A549 (cell line): ENCODE results near the gene SMYD5. TPM values are rescaled to one million over a fixed set of nuclear protein-coding genes. Genes with fewer than 3 reads are reported as not detected.

Experiments used
- ATAC-seq, 2 experiments: fragments of 200-7000 bp in 1 of 2; fragments of >200 bp in 1 of 2; cut with Nextera tagmentation in 1 of 2; cut with Tn5 transposase in 1 of 2; 3 replicates each; pipeline versions ENCODE4 v1.8.0 to v1.9.1; 2018 to 2020; ENCODE audit warnings: mild to moderate bottlenecking in 1 of 2, moderate library complexity in 1 of 2
- CTCF ChIA-PET: fragments of 300-600 bp; sonication (Branson Sonifier 250); formaldehyde crosslinking; extraction: SDS; loops from one replicate; lab custom pipeline; 2021; ENCODE audit warnings: antibody characterized with exemption, inconsistent platforms; lab: Yijun Ruan, JAX
- POLR2A ChIA-PET: fragments of 350-600 bp; formaldehyde crosslinking; extraction: SDS; loops from one replicate; lab custom pipeline; 2021; ENCODE audit warnings: antibody characterized with exemption, inconsistent platforms; lab: Yijun Ruan, JAX
- DNase-seq, 2 experiments: peaks; one replicate each; pipeline versions ENCODE4 v3.0.0 to v3.0.0-alpha.2; 2011 to 2016; ENCODE audit warnings: low read depth in 1 of 2, low spot score in 1 of 2
- FAIRE-seq: peaks from 2 replicates; lab custom pipeline; 2011; peaks lifted over from hg19 to GRCh38; lab: Jason Lieb, UNC
- H3K27ac ChIP-seq, 2 experiments: fragments of >200 bp; sonication (Bioruptor Twin); formaldehyde crosslinking; 3 replicates each; pipeline ENCODE4 v1.5.1; 2016 to 2017
- H3K4me1 ChIP-seq: fragments of >200 bp; sonication (Bioruptor Twin); formaldehyde crosslinking; 3 replicates; pipeline ENCODE4 v1.6.1; 2016
- H3K4me2 ChIP-seq: fragments of >200 bp; sonication (Bioruptor Twin); formaldehyde crosslinking; 3 replicates; pipeline ENCODE4 v1.6.1; 2016
- H3K4me3 ChIP-seq: fragments of >200 bp; sonication (Bioruptor Twin); formaldehyde crosslinking; 3 replicates; pipeline ENCODE4 v1.5.1; 2016
- H3K9me3 ChIP-seq: fragments of >200 bp; sonication (Bioruptor Twin); formaldehyde crosslinking; 3 replicates; pipeline ENCODE4 v1.6.1; 2016
- EP300 ChIP-seq, 2 experiments: fragments of >200 bp; sonication (Bioruptor Twin); formaldehyde crosslinking; IDR thresholded peaks; 2 replicates in 1 of 2; 3 replicates in 1 of 2; pipeline ENCODE4 v1.6.1; 2016 to 2017
- ESRRA ChIP-seq: fragments of 150-350 bp; IDR thresholded peaks from 2 replicates; pipeline ENCODE4 v1.6.1; 2014; ENCODE audit warnings: mild to moderate bottlenecking, low read length, borderline replicate concordance
- HOXB13 ChIP-seq: fragments of 250-450 bp; sonication (Bioruptor Pico); IDR thresholded peaks from 2 replicates; pipeline ENCODE4 v1.5.0; 2020; ENCODE audit warnings: low read depth, mild to moderate bottlenecking, moderate library complexity
- MAFK ChIP-seq: fragments of 450-650 bp; IDR thresholded peaks from 2 replicates; pipeline ENCODE4 v1.6.1; 2014; ENCODE audit not compliant: partially characterized antibody
- SMC3 ChIP-seq: fragments of >200 bp; sonication (Bioruptor Twin); formaldehyde crosslinking; IDR thresholded peaks from 3 replicates; pipeline ENCODE4 v1.6.1; 2018; ENCODE audit warnings: inconsistent platforms
- ZC3H11A ChIP-seq: fragments of 450-650 bp; IDR thresholded peaks from 2 replicates; pipeline ENCODE4 v1.6.1; 2014; ENCODE audit warnings: antibody characterized with exemption, mild to moderate bottlenecking
- ZFP36 ChIP-seq: fragments of 450-650 bp; IDR thresholded peaks from 2 replicates; pipeline ENCODE4 v1.6.1; 2014; ENCODE audit warnings: borderline replicate concordance; ENCODE audit not compliant: partially characterized antibody
- ZNF302 ChIP-seq: fragments of 250-450 bp; sonication (Bioruptor Pico); IDR thresholded peaks from 2 replicates; pipeline ENCODE4 v1.9.0; 2021; ENCODE audit warnings: inconsistent platforms, mild to moderate bottlenecking, moderate library complexity
- WGBS: methylation state at CpG from one replicate; pipeline ENCODE4 v1.1.6; 2017; ENCODE audit errors: missing lambda C conversion rate; 5-methylcytosine and 5-hydroxymethylcytosine counted together
- polyA plus RNA-seq, 4 experiments: library from polyadenylated mRNA; depleted of rRNA in 3 of 4; stranded (reverse); fragments of >200 nt; fragmentation: RNase III in 1 of 4; extraction: RNeasy Plus Mini Kit Qiagen cat#74134 plus additional on column Dnase treatment in 1 of 4; gene quantifications; 2 replicates in 3 of 4; 3 replicates in 1 of 4; pipeline ENCODE4 v1.2.3, GENCODE V29; 2011 to 2017
- TF ChIP-seq, protein P1 (sequence below): fragments of 200-600 bp; sonication (generic); IDR thresholded peaks from 2 replicates; pipeline ENCODE4 v1.6.1; 2016; ENCODE audit warnings: antibody characterized with exemption, mild to moderate bottlenecking, moderate library complexity
- TF ChIP-seq, protein P2 (sequence below): IDR thresholded peaks from 2 replicates; pipeline ENCODE4 v1.6.1; 2012
- TF ChIP-seq, protein P3 (sequence below): fragments of 150-350 bp; IDR thresholded peaks from 2 replicates; pipeline ENCODE4 v1.6.1; 2014; ENCODE audit warnings: low read depth, mild to moderate bottlenecking, low read length
- TF ChIP-seq, protein P4 (sequence below): fragments of 250-450 bp; sonication (Bioruptor Pico); IDR thresholded peaks from 2 replicates; pipeline ENCODE4 v1.5.0; 2021; ENCODE audit warnings: mild to moderate bottlenecking, moderate library complexity, borderline replicate concordance
- TF ChIP-seq, protein P5 (sequence below): fragments of >200 bp; sonication (Bioruptor Twin); formaldehyde crosslinking; IDR thresholded peaks from 2 replicates; pipeline ENCODE4 v1.6.1; 2016

SMYD5 gene
- polyA plus RNA-seq, 2 of the 4 experiments (the other 2 are of a cell fraction), result 40.3 to 46.7 TPM

DNA sequence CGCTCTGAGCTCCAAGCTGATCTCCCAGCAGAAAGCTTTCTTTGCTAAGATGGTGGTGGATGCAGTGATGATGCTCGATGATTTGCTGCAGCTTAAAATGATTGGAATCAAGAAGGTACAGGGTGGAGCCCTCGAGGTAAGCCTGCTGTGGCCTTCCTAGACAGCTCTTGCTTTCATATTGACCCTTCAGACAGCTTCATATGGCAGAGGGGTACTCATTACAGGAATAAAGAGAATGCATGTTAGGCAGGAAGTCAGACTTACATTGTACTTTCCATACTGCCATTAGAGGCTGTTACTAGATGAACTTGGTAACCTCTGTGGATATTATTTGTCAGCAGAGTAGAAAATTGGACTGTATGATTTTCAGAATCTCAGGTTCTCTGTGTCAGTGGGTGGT, 30.5 kb downstream of the SMYD5 start:
- Histone ChIP-seq H3K27ac (no peak overlapping the region), H3K4me1 (no peaks in the 10 kb centered on the region)
- no peak for FAIRE-seq
- CTCF ChIA-PET, result interaction anchor here (0.7 to 3.2 kb wide), 8 partner anchors 9 to 67 kb away, joined by 3 to 15 read pairs (median 4); partner anchors contain the start of genes CCT7 and PRADC1
- no peak for ATAC-seq
- TF ChIP-seq HOXB13 (CRISPR knock-in tag), result no peak
- TF ChIP-seq, all 56 proteins: peak for 0
- POLR2A ChIA-PET, result interaction anchor here (1.5 to 1.9 kb wide), 2 partner anchors 11 to 13 kb away, joined by 5 to 10 read pairs; partner anchors contain the start of genes CCT7 and PRADC1
- no peak overlapping the region for H3K4me3 ChIP-seq
- WGBS, result 69% methylated on average over 3 of the region's 3 CpGs
- no peaks in the 10 kb centered on the region for H3K9me3 ChIP-seq
- DNase-seq, result no peak
- H3K4me2 ChIP-seq, result no peak overlapping the region

DNA sequence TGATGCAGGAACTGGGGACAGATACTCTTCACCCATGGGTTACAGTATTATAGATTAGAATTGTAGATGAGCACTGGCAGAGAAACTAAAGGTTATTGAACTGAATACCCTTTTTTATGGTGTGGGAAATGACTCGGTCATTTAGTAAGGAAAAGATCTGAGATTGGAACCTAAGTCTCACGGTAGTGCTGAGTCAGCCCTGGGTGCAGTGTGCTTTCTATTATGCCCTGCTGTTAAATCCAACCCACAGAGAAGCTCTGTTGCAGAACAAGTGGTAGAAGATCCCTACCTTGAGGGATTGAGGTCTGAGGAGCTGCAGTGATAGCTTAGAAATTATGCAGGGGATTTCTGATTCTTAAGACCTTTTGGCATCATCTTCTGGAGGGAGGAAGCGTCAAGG, 32.8 kb downstream of the SMYD5 start:
- ATAC-seq (no peak), FAIRE-seq (no peak)
- CTCF ChIA-PET, result interaction anchor here (1.0 to 5.8 kb wide), 5 partner anchors 11 to 43 kb away, joined by 3 to 50 read pairs (median 5); no protein-coding TSS in a partner anchor

DNA sequence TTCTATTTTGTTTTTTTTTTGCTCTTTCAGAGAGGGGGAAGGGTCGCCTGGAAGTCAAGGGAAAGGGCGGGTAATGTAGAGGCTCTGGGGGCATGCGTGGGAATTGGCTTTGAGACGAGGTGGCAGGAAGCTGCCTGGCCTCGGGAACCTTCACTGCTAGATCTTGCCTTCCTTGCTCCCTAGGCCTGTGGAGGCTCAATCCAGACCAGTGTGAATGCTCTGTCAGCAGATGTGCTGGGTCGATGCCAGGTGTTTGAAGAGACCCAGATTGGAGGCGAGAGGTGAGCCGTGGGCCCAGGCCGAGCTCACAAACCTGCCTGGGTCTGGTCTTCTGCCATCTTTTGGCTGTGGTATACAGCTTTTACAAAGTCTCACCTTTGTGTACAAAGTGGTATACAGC, 35.6 kb downstream of the SMYD5 start:
- ChIA-PET POLR2A (interaction anchor here (2.0 kb wide), 1 partner anchor 15 kb away, joined by 7 read pairs; the partner anchor contains the start of gene CCT7), CTCF (interaction anchor here (0.9 to 5.8 kb wide), 3 partner anchors 9 to 37 kb away, joined by 4 to 50 read pairs (median 7); no protein-coding TSS in a partner anchor)
- DNase-seq, result no peak
- TF ChIP-seq, protein P1, sequence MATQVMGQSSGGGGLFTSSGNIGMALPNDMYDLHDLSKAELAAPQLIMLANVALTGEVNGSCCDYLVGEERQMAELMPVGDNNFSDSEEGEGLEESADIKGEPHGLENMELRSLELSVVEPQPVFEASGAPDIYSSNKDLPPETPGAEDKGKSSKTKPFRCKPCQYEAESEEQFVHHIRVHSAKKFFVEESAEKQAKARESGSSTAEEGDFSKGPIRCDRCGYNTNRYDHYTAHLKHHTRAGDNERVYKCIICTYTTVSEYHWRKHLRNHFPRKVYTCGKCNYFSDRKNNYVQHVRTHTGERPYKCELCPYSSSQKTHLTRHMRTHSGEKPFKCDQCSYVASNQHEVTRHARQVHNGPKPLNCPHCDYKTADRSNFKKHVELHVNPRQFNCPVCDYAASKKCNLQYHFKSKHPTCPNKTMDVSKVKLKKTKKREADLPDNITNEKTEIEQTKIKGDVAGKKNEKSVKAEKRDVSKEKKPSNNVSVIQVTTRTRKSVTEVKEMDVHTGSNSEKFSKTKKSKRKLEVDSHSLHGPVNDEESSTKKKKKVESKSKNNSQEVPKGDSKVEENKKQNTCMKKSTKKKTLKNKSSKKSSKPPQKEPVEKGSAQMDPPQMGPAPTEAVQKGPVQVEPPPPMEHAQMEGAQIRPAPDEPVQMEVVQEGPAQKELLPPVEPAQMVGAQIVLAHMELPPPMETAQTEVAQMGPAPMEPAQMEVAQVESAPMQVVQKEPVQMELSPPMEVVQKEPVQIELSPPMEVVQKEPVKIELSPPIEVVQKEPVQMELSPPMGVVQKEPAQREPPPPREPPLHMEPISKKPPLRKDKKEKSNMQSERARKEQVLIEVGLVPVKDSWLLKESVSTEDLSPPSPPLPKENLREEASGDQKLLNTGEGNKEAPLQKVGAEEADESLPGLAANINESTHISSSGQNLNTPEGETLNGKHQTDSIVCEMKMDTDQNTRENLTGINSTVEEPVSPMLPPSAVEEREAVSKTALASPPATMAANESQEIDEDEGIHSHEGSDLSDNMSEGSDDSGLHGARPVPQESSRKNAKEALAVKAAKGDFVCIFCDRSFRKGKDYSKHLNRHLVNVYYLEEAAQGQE, result no peak
- no peak for TF ChIP-seq ZNF302 (CRISPR knock-in tag)
- TF ChIP-seq, protein P2, sequence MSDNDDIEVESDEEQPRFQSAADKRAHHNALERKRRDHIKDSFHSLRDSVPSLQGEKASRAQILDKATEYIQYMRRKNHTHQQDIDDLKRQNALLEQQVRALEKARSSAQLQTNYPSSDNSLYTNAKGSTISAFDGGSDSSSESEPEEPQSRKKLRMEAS, result no peak
- TF ChIP-seq, protein P3, sequence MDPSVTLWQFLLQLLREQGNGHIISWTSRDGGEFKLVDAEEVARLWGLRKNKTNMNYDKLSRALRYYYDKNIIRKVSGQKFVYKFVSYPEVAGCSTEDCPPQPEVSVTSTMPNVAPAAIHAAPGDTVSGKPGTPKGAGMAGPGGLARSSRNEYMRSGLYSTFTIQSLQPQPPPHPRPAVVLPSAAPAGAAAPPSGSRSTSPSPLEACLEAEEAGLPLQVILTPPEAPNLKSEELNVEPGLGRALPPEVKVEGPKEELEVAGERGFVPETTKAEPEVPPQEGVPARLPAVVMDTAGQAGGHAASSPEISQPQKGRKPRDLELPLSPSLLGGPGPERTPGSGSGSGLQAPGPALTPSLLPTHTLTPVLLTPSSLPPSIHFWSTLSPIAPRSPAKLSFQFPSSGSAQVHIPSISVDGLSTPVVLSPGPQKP, result no peak
- TF ChIP-seq ESRRA, result no peak
- TF ChIP-seq, protein P4, sequence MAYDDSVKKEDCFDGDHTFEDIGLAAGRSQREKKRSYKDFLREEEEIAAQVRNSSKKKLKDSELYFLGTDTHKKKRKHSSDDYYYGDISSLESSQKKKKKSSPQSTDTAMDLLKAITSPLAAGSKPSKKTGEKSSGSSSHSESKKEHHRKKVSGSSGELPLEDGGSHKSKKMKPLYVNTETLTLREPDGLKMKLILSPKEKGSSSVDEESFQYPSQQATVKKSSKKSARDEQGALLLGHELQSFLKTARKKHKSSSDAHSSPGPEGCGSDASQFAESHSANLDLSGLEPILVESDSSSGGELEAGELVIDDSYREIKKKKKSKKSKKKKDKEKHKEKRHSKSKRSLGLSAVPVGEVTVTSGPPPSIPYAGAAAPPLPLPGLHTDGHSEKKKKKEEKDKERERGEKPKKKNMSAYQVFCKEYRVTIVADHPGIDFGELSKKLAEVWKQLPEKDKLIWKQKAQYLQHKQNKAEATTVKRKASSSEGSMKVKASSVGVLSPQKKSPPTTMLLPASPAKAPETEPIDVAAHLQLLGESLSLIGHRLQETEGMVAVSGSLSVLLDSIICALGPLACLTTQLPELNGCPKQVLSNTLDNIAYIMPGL (CRISPR knock-in tag), result no peak
- TF ChIP-seq, protein P5, sequence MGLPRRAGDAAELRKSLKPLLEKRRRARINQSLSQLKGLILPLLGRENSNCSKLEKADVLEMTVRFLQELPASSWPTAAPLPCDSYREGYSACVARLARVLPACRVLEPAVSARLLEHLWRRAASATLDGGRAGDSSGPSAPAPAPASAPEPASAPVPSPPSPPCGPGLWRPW, result no peak
- TF ChIP-seq EP300 (IDR thresholded peaks at IDR 0.05), result no peak
- no peak for TF ChIP-seq SMC3
- H3K4me1 ChIP-seq, result no peaks in the 10 kb centered on the region
- ATAC-seq, result no peak
- no peak for FAIRE-seq
- WGBS, result 90% methylated on average over 9 of the region's 9 CpGs
- no peak overlapping the region for H3K27ac ChIP-seq
- H3K9me3 ChIP-seq, result no peaks in the 10 kb centered on the region
- H3K4me3 ChIP-seq, result no peak overlapping the region
- no peak overlapping the region for H3K4me2 ChIP-seq

More for the DNA sequence above, 32.8 kb downstream of the SMYD5 start:
- TF ChIP-seq ZC3H11A (no peak), MAFK (peak; percentile 46), ZFP36 (no peak)
- no peaks in the 10 kb centered on the region for H3K4me1 ChIP-seq
- H3K4me3 ChIP-seq, result no peak overlapping the region
- 86% methylated on average over 3 of the region's 3 CpGs for WGBS
- H3K27ac ChIP-seq, result no peak overlapping the region
- no peaks in the 10 kb centered on the region for H3K9me3 ChIP-seq
- no peak overlapping the region for H3K4me2 ChIP-seq
- no peak for DNase-seq
- POLR2A ChIA-PET, result interaction anchor here (1.8 kb wide), 1 partner anchor 12 kb away, joined by 10 read pairs; the partner anchor contains the start of gene CCT7
